A172 (cell line): Measurements from ENCODE around the gene ECT2L. TPM values are rescaled to one million over a fixed set of nuclear protein-coding genes. Genes with fewer than 3 reads are reported as not detected.

Source experiments
- DNase-seq: peaks from one replicate; pipeline ENCODE4 v3.0.0-alpha.2; 2015; ENCODE audit warnings: low spot score
- total RNA-seq: library from RNA; depleted of rRNA; stranded (reverse); fragments of >200 nt; shearing (Covaris generic); gene quantifications from 2 replicates; pipeline ENCODE4 v1.2.3, GENCODE V29; 2014; rRNA removed

The ECT2L gene
- not detected in 2 replicates for total RNA-seq

GRCh38 chr6:138795809-138796603 lies at the start of gene ECT2L:
ECT2L (plus strand) TSS chr6:138796087; CDS start chr6:138813275, 17,188 bp downstream.
- DNase-seq, result no peak

GRCh38 chr6:138752017-138752416 lies 43.9 kb upstream of the ECT2L start:
- DNase-seq, result no peak

- DNase-seq, result no peak
Observed at GRCh38 chr6:138757136-138757535, 38.8 kb upstream of the ECT2L start.

- DNase-seq, result peak; percentile 4
Observed at GRCh38 chr6:138765896-138766655, 29.8 kb upstream of the ECT2L start.

GRCh38 chr6:138769102-138769676 lies 26.7 kb upstream of the ECT2L start:
- no peak for DNase-seq

GRCh38 chr6:138772596-138773176 lies 23.2 kb upstream of the ECT2L start:
- DNase-seq, result peak; percentile 12

GRCh38 chr6:138773177-138774091 lies 22.5 kb upstream of the ECT2L start, which contains the start of gene CCDC28A:
CCDC28A (plus strand) TSS chr6:138773769; CDS start chr6:138776121, 2,352 bp downstream.
- peak; percentile 93 for DNase-seq

- DNase-seq, result no peak
Observed at GRCh38 chr6:138774370-138774769, 21.5 kb upstream of the ECT2L start.

GRCh38 chr6:138776659-138777058 lies 19.2 kb upstream of the ECT2L start:
- DNase-seq, result no peak

- DNase-seq, result no peak
Observed at GRCh38 chr6:138778331-138778730, 17.6 kb upstream of the ECT2L start.

GRCh38 chr6:138782243-138782642 lies 13.6 kb upstream of the ECT2L start:
- DNase-seq, result no peak

GRCh38 chr6:138785079-138785478 lies 10.8 kb upstream of the ECT2L start:
- no peak for DNase-seq

GRCh38 chr6:138785980-138786379 lies 9.9 kb upstream of the ECT2L start:
- no peak for DNase-seq

GRCh38 chr6:138787138-138787537 lies 8.7 kb upstream of the ECT2L start:
- no peak for DNase-seq

GRCh38 chr6:138796771-138797170 lies 884 bp downstream of the ECT2L start:
- DNase-seq, result no peak

- no peak for DNase-seq
Observed at GRCh38 chr6:138797806-138798446, 2.0 kb downstream of the ECT2L start.

- no peak for DNase-seq
Observed at GRCh38 chr6:138800377-138801150, 4.7 kb downstream of the ECT2L start.

- no peak for DNase-seq
Observed at GRCh38 chr6:138803331-138803730, 7.4 kb downstream of the ECT2L start.

- no peak for DNase-seq
Observed at GRCh38 chr6:138803861-138804260, 8.0 kb downstream of the ECT2L start.
